ENCODE measurements around the gene ECEL1. TPM values are rescaled to one million over a fixed set of nuclear protein-coding genes. Genes with fewer than 3 reads are reported as not detected.
"Not testable (repeated sequence)": the region's sequence is repeated elsewhere in the genome, so short reads cannot be mapped to it uniquely, and the experiment has no call there.

Gene ECEL1
- total and polyA plus RNA-seq, 7 experiments from 2014 or later, result not detected

DNA sequence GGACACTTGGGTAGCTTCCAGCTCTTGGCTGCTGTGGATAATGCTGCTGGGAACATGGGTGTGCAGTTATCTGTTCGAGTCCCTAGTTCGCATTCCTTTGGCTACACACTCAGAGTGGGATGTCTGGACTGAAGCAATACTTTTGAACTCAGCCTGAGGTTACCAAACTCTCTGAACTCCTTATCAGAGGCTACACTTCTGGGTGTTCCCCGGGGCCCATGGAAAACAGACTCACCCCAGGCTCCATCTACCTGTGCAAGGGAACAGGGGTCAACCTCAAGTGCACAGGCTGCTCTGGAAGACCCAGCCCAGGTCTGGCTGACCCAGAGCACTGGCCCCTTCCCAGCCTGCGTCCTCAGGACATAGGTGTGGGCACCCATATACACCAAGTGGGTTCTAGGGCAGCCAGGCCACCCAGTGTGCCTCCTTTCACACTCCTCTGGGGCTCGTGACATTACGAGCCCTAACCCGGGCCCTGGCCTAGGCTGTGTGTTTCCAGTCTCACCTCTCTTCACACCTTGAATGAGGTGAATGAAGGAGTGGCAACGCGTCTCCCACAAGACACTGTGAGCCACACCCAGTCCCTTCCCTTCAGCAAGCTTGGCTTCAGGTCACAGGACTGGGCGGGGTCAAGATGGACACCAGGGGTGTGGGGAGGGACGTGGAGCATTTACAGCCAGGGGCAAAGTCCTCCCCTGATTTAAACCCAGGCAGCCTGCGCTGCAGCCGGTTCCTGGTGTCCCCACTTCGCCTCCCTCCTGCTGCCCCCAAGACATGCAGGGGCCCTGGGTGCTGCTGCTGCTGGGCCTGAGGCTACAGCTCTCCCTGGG lies 32.0 kb downstream of the ECEL1 start, which contains the start of gene ALPI:
Gene ALPI, plus strand, starts transcription at position 728 of the 830 bp plus-strand sequence. Its CDS starts 47 bp downstream, at position 775.
- H3K9me3 ChIP-seq (ENCODE audit: control insufficient read depth in 2 of 3, low read length in 3 of 3), result no peaks in the 10 kb centered on the region
- H3K27ac ChIP-seq (ENCODE audit: low read depth, low read length), result no peak within 1 kb of the TSS
- Mint-ChIP-seq H3K4me3 (no peak within 1 kb of the TSS), H3K27me3 (peaks cover 2 to 26% (median 5%) of the 10 kb centered on the region in 5 donors), H3K36me3 (no peaks in the 10 kb centered on the region), H3K27ac (peak within 1 kb of the TSS in 1 of 9 donors; percentile 20), H3K4me1 (peaks cover 0 to 2% (median 0%) of the 10 kb centered on the region in 7 donors), H3K9me3 (peaks cover 0 to 1% (median 0%) of the 10 kb centered on the region in 11 donors)
- CTCF ChIA-PET, result interaction anchor here (0.6 kb wide), 1 partner anchor 887 kb away, joined by 4 read pairs; no protein-coding TSS in a partner anchor
- POLR2A ChIA-PET, result no interaction called here
- DNase-seq, result no peak
- no peaks in the 10 kb centered on the region for H3K36me3 ChIP-seq (ENCODE audit: control insufficient read depth in 2 of 3, insufficient read depth in 3 of 3, low read length in 3 of 3)
- intact Hi-C loops (cut with micrococcal nuclease), result no loop called here
- H3K27me3 ChIP-seq (ENCODE audit: control insufficient read depth in 2 of 2, insufficient read depth in 2 of 2, low read length in 2 of 2), result no peaks in the 10 kb centered on the region
- H3K4me1 ChIP-seq (ENCODE audit: control insufficient read depth in 2 of 2, insufficient read depth in 2 of 2, low read length in 2 of 2), result no peaks in the 10 kb centered on the region
- no peak within 1 kb of the TSS for H3K4me3 ChIP-seq (ENCODE audit: low read length)
- ATAC-seq, result no peak

DNA sequence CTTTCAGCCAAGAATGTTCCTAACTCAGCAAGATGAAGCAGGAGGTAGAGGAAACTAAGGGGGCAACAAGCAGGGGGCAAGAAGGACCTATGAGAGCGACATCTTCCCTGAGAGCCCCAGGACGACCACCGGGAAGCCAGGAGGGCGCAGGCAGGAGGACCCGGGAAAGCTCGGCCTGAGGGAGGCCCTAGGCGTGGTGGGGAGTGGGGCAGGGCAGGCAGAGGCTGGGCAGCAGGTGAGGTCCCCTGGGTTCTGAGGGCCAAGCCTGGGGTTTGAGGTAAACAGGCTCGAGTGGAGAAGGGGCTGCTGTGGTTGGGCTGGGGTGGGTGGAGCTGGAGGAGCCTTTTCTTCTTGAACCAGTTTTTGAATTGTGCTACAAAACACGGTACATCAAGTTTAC lies 33.0 kb downstream of the ECEL1 start:
- H3K27ac Mint-ChIP-seq, result no peak overlapping the region
- H3K36me3 Mint-ChIP-seq, result no peaks in the 10 kb centered on the region
- ATAC-seq (no peak), DNase-seq (no peak)
- Histone ChIP-seq H3K9me3 (ENCODE audit: control insufficient read depth in 2 of 3, low read length in 3 of 3) (no peaks in the 10 kb centered on the region), H3K27me3 (ENCODE audit: control insufficient read depth in 2 of 2, insufficient read depth in 2 of 2, low read length in 2 of 2) (no peaks in the 10 kb centered on the region), H3K4me3 (ENCODE audit: low read length) (no peak overlapping the region), H3K27ac (ENCODE audit: low read depth, low read length) (no peak overlapping the region), H3K4me1 (ENCODE audit: control insufficient read depth in 2 of 2, insufficient read depth in 2 of 2, low read length in 2 of 2) (no peaks in the 10 kb centered on the region), H3K36me3 (ENCODE audit: control insufficient read depth in 2 of 3, insufficient read depth in 3 of 3, low read length in 3 of 3) (no peaks in the 10 kb centered on the region)
- POLR2A ChIA-PET, result no interaction called here
- H3K27me3 Mint-ChIP-seq, result peaks cover 0 to 18% (median 5%) of the 10 kb centered on the region in 5 donors
- H3K4me1 Mint-ChIP-seq, result peaks cover 0 to 2% (median 0%) of the 10 kb centered on the region in 7 donors
- H3K9me3 Mint-ChIP-seq, result no peaks in the 10 kb centered on the region
- intact Hi-C loops (cut with micrococcal nuclease), result no loop called here
- CTCF ChIA-PET, result no interaction called here
- H3K4me3 Mint-ChIP-seq, result no peak overlapping the region

DNA sequence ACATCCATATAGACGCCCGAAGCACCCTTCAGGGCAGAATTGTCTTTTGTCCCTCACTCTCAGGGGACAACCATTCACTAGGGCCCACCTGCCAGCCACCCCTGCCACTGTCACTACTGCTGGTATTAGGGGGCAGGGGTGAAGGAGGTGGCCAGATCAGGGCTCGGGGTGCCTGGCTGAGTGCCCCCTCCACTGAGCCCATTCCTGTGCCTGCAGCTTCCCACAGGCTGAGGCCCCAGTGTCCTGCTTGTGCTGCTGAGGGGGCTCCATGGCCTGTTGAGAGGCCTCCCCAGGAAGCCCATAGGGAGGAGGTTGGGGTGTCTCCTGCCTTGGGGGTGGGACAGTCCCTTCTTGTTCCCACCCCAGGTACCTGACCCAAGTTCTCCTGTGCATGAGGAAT lies 36.0 kb downstream of the ECEL1 start:
- H3K27ac Mint-ChIP-seq; H3K4me3 Mint-ChIP-seq; H3K9me3 Mint-ChIP-seq; H3K4me1 Mint-ChIP-seq; ATAC-seq; H3K27me3 Mint-ChIP-seq; H3K4me3 ChIP-seq (ENCODE audit: low read length); H3K36me3 Mint-ChIP-seq; POLR2A ChIA-PET; intact Hi-C loops (cut with micrococcal nuclease); H3K9me3 ChIP-seq (ENCODE audit: control insufficient read depth in 2 of 3, low read length in 3 of 3); CTCF ChIA-PET; H3K27ac ChIP-seq (ENCODE audit: low read depth, low read length); H3K4me1 ChIP-seq (ENCODE audit: control insufficient read depth in 2 of 2, insufficient read depth in 2 of 2, low read length in 2 of 2); H3K27me3 ChIP-seq (ENCODE audit: control insufficient read depth in 2 of 2, insufficient read depth in 2 of 2, low read length in 2 of 2); H3K36me3 ChIP-seq (ENCODE audit: control insufficient read depth in 2 of 3, insufficient read depth in 3 of 3, low read length in 3 of 3): not testable (repeated sequence)
- DNase-seq, result peak in 1 of 9 donors; percentile 9

DNA sequence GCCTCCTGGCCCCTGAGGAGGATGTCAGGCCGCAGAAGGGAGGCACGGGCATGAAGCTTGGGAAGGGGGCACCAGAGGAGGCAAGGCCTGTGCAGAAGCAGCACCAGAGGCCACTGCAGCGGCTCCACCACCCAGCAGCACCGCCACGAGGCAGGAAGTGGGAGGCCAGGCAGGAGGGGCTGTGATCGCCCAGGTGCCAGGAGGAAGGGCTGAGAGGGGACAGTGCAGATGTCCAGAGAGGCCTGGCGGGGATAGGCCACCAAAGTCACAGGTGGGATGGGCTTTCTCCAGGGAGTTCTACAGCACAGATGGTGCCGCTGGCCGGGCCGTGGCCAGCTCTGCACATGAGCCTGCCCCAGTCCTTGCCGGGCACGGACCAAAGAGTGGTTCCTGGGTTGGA lies 37.7 kb downstream of the ECEL1 start:
- Histone ChIP-seq H3K27ac (ENCODE audit: low read depth, low read length) (no peak overlapping the region), H3K36me3 (ENCODE audit: control insufficient read depth in 2 of 3, insufficient read depth in 3 of 3, low read length in 3 of 3) (no peaks in the 10 kb centered on the region), H3K4me3 (ENCODE audit: low read length) (no peak overlapping the region), H3K4me1 (ENCODE audit: control insufficient read depth in 2 of 2, insufficient read depth in 2 of 2, low read length in 2 of 2) (no peaks in the 10 kb centered on the region), H3K9me3 (ENCODE audit: control insufficient read depth in 2 of 3, low read length in 3 of 3) (no peaks in the 10 kb centered on the region), H3K27me3 (ENCODE audit: control insufficient read depth in 2 of 2, insufficient read depth in 2 of 2, low read length in 2 of 2) (no peaks in the 10 kb centered on the region)
- peaks cover 0 to 4% (median 0%) of the 10 kb centered on the region in 7 donors for H3K4me1 Mint-ChIP-seq
- ATAC-seq (no peak), DNase-seq (peak in 1 of 9 donors; percentile 7)
- intact Hi-C loops (cut with micrococcal nuclease), result loop anchor here in 1 of 2 donors (10.0 kb wide), 1 partner anchor 75 kb away; the partner anchor contains the start of genes CHRND and PRSS56
- ChIA-PET CTCF (interaction anchor here (1.5 kb wide), 1 partner anchor 9 kb away, joined by 4 read pairs; no protein-coding TSS in a partner anchor), POLR2A (no interaction called here)
- H3K27me3 Mint-ChIP-seq, result peaks cover 0 to 4% (median 0%) of the 10 kb centered on the region in 5 donors
- no peak overlapping the region for H3K27ac Mint-ChIP-seq
- H3K36me3 Mint-ChIP-seq, result no peaks in the 10 kb centered on the region
- no peak overlapping the region for H3K4me3 Mint-ChIP-seq
- H3K9me3 Mint-ChIP-seq, result no peaks in the 10 kb centered on the region

DNA sequence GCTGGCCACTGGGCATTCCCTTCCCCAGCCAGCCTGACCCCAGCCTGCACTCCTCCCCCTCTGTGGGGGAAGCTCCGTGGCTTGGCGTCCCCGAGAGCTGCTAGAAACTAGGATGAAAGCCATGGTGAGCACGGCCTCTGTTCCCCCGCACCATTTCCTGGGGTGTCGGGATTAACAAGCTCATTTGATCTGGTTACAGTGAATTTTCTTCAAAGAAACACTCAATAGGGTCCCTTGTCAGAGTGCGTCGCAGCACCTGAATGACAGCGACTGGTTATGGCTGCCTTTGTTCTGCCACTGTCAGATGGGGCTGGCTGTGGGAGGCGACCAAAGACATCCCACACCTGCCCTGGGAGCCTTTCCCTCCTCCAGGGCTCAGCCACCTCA lies 39.3 kb downstream of the ECEL1 start:
- H3K27ac ChIP-seq (ENCODE audit: low read depth, low read length), result no peak overlapping the region
- intact Hi-C loops (cut with micrococcal nuclease), result loop anchor here in 1 of 2 donors (10.0 kb wide), 1 partner anchor 77 kb away; the partner anchor contains the start of genes CHRND and PRSS56
- no peaks in the 10 kb centered on the region for H3K27me3 Mint-ChIP-seq
- H3K27ac Mint-ChIP-seq, result no peak overlapping the region
- H3K4me1 Mint-ChIP-seq, result peaks cover 0 to 4% (median 0%) of the 10 kb centered on the region in 7 donors
- no peaks in the 10 kb centered on the region for H3K36me3 Mint-ChIP-seq
- ATAC-seq (no peak), DNase-seq (no peak)
- H3K4me1 ChIP-seq (ENCODE audit: control insufficient read depth in 2 of 2, insufficient read depth in 2 of 2, low read length in 2 of 2), result no peaks in the 10 kb centered on the region
- no peak overlapping the region for H3K4me3 Mint-ChIP-seq
- H3K27me3 ChIP-seq (ENCODE audit: control insufficient read depth in 2 of 2, insufficient read depth in 2 of 2, low read length in 2 of 2), result no peaks in the 10 kb centered on the region
- POLR2A ChIA-PET, result no interaction called here
- H3K9me3 ChIP-seq (ENCODE audit: control insufficient read depth in 2 of 3, low read length in 3 of 3), result no peaks in the 10 kb centered on the region
- CTCF ChIA-PET, result no interaction called here
- H3K4me3 ChIP-seq (ENCODE audit: low read length), result no peak overlapping the region
- H3K9me3 Mint-ChIP-seq, result no peaks in the 10 kb centered on the region
- no peaks in the 10 kb centered on the region for H3K36me3 ChIP-seq (ENCODE audit: control insufficient read depth in 2 of 3, insufficient read depth in 3 of 3, low read length in 3 of 3)

DNA sequence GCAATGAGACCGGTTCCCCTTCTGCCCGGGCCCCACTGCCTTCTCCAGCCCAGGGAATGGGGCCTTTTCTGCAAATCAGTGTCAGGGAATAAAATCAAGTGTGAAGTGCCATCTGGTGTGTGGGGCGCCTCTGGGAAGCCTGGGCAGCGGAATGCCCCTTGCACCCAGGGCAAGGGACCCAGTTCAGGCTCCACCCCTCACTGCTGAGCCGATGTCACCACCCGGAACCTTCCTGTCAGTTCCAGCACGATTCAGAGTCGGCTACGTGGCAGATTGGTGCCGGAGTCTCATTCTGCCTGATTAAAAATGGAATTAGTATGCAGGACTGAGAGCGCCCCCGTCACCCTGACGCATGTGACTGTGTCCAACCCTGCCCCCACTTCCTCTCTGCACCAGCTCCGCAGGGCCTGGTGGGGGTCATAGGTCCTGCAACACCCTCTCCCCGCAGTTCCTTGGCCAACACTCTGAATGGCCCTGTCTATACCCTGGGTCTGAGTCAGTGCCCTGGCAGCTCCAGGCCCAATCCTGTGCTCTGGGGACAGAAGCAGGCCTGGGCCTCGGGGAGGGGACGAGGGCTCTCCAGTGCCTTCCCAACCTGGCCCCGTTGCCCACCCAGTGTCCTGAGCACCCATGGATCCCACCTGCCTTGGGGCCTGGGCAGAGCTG lies 39.9 kb downstream of the ECEL1 start:
- no peak overlapping the region for H3K4me3 ChIP-seq (ENCODE audit: low read length)
- Mint-ChIP-seq H3K4me1 (peaks cover 0 to 4% (median 0%) of the 10 kb centered on the region in 7 donors), H3K36me3 (no peaks in the 10 kb centered on the region), H3K4me3 (no peak overlapping the region), H3K27ac (no peak overlapping the region), H3K27me3 (no peaks in the 10 kb centered on the region), H3K9me3 (no peaks in the 10 kb centered on the region)
- ATAC-seq (no peak), DNase-seq (peak in 1 of 9 donors; percentile 15)
- no peaks in the 10 kb centered on the region for H3K27me3 ChIP-seq (ENCODE audit: control insufficient read depth in 2 of 2, insufficient read depth in 2 of 2, low read length in 2 of 2)
- intact Hi-C loops (cut with micrococcal nuclease), result loop anchor here (2.0 to 10.0 kb wide), 2 partner anchors 75 to 77 kb away; partner anchors contain the start of genes CHRND (in 1 of the 2) and PRSS56 (in 1 of the 2)
- H3K4me1 ChIP-seq (ENCODE audit: control insufficient read depth in 2 of 2, insufficient read depth in 2 of 2, low read length in 2 of 2), result no peaks in the 10 kb centered on the region
- H3K9me3 ChIP-seq (ENCODE audit: control insufficient read depth in 2 of 3, low read length in 3 of 3), result no peaks in the 10 kb centered on the region
- CTCF ChIA-PET, result interaction anchor here (0.6 kb wide), 1 partner anchor 18 kb away, joined by 7 read pairs; no protein-coding TSS in a partner anchor
- POLR2A ChIA-PET, result no interaction called here
- no peak overlapping the region for H3K27ac ChIP-seq (ENCODE audit: low read depth, low read length)
- no peaks in the 10 kb centered on the region for H3K36me3 ChIP-seq (ENCODE audit: control insufficient read depth in 2 of 3, insufficient read depth in 3 of 3, low read length in 3 of 3)

Data from naive thymus-derived CD4-positive, alpha-beta T cell (primary cell).